ENCODE results near the gene ERBB3. TPM values are rescaled to one million over a fixed set of nuclear protein-coding genes. Genes with fewer than 3 reads are reported as not detected.

Gene ERBB3
- total RNA-seq, 4 donors from 2014 or later: 0.77 to 29.0 (median 6.5) TPM

DNA sequence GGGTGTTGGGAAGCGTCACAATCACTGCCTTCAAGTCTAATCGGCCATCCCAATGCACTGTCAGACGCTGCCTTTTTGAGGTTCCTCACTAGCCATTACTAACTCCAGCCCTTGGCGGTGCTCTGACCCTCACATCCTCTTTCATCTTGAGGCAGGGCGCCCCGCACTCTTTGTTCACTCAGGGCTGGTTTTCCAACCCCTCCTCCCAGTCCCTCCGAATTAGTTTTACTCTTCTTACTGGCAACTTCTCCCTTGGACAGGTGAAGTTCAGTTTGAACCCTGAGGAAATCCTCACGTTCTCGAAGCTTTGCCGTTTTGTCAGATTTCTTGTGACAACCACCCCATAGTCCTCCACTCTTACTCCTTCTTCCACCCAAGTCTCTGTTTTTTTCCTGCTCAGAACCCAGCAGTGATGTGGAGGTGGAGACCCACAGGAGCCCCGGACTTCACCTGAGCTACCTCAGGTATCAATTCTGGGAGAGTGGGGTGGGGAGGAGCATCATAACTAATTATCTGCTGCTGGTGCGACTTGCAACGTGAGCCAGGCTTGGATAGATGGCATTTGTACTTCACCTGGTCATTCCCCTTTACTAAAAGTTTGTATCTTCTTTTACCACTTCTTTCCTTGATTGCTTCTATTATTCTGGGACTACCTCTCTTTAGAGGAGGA lies 38.9 kb downstream of the ERBB3 start:
- Histone ChIP-seq H3K4me1 (peaks cover 5 to 14% of the 10 kb centered on the region in 2 donors), H3K36me3 (no peaks in the 10 kb centered on the region), H3K9me3 (no peaks in the 10 kb centered on the region), H3K27me3 (no peaks in the 10 kb centered on the region), H3K27ac (peak overlapping the region; percentile 98), H3K4me3 (peak overlapping the region; percentile 89 to 91)
- intact Hi-C loops (cut with DNase I; ENCODE audit: low total_unique reads): loop anchor here (5.0 kb wide), 1 partner anchor 103 kb away; the partner anchor contains the start of genes NABP2 and RNF41
- DNase-seq: no peak
- TF ChIP-seq, protein P1, sequence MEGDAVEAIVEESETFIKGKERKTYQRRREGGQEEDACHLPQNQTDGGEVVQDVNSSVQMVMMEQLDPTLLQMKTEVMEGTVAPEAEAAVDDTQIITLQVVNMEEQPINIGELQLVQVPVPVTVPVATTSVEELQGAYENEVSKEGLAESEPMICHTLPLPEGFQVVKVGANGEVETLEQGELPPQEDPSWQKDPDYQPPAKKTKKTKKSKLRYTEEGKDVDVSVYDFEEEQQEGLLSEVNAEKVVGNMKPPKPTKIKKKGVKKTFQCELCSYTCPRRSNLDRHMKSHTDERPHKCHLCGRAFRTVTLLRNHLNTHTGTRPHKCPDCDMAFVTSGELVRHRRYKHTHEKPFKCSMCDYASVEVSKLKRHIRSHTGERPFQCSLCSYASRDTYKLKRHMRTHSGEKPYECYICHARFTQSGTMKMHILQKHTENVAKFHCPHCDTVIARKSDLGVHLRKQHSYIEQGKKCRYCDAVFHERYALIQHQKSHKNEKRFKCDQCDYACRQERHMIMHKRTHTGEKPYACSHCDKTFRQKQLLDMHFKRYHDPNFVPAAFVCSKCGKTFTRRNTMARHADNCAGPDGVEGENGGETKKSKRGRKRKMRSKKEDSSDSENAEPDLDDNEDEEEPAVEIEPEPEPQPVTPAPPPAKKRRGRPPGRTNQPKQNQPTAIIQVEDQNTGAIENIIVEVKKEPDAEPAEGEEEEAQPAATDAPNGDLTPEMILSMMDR (IDR thresholded peaks at IDR 0.05): no peak
- TF ChIP-seq POLR2A (IDR thresholded peaks at IDR 0.05): no peak

DNA sequence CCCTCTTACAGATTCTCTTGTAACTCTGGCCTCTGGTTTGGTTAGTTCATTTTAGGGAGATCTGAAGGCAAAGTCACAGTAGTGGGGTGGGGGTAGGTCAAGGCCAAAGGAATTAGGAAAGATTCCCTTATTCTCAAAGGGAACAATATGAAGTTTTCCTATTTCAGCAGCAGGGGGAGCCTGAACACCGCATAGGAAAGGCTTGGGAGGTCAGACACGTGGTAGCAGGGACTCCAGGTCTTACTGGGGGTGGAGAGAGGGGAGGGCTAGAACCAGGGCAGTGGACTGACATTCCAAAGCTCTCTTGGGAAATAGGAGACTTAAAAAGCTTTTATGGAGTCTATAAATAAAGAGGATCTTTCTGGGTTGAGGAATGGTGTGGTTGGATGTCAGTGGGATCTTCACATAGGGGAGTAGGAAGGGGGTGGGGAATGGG lies 39.4 kb downstream of the ERBB3 start:
- peak overlapping the region; percentile 98 for H3K27ac ChIP-seq
- H3K9me3 ChIP-seq: no peaks in the 10 kb centered on the region
- peaks cover 5 to 14% of the 10 kb centered on the region in 2 donors for H3K4me1 ChIP-seq
- intact Hi-C loops (cut with DNase I; ENCODE audit: low total_unique reads): loop anchor here (5.0 kb wide), 1 partner anchor 103 kb away; the partner anchor contains the start of genes NABP2 and RNF41
- TF ChIP-seq, protein P1 (IDR thresholded peaks at IDR 0.05): peak; percentile 72 to 94 (median 88)
- no peak for TF ChIP-seq POLR2A (IDR thresholded peaks at IDR 0.05)
- H3K36me3 ChIP-seq: no peaks in the 10 kb centered on the region
- DNase-seq: peak; percentile 79 to 85
- peak overlapping the region in 1 of 2 donors; percentile 91 for H3K4me3 ChIP-seq
- no peaks in the 10 kb centered on the region for H3K27me3 ChIP-seq

DNA sequence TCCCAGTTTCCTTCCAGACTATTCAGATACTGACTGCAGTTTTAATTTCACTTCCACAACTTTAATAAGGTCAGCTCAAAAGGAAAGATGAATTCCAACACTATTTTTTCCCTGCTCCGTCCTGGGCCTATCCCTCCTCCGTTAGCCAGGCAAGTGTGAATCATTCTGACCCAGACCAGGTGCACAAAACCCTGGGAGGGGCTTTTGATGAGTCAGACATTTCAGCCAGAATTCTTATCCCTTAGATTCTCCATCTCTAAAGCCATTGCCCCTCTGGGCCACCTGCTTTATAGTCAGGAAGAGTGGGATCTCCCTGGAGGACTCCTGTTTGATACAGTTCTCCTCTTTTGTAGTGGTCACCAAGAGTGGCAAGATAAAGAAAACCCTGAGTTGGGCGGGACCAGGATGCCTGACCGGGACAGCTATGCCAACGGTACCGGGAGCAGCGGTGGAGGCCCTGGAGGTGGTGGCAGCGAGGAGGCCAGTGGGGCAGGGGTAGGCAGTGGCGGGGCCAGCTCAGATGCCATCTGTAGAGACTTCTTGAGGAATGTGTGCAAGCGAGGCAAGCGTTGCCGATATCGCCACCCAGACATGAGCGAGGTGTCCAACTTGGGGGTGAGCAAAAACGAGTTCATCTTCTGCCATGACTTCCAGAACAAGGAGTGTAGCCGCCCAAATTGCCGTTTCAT lies 40.3 kb downstream of the ERBB3 start:
- TF ChIP-seq, protein P1 (IDR thresholded peaks at IDR 0.05): no peak
- no peak for TF ChIP-seq POLR2A (IDR thresholded peaks at IDR 0.05)
- no peak for DNase-seq
- Histone ChIP-seq H3K4me3 (no peak overlapping the region), H3K9me3 (no peaks in the 10 kb centered on the region), H3K27ac (peak overlapping the region; percentile 98), H3K27me3 (no peaks in the 10 kb centered on the region), H3K36me3 (no peaks in the 10 kb centered on the region), H3K4me1 (peaks cover 5 to 14% of the 10 kb centered on the region in 2 donors)
- intact Hi-C loops (cut with DNase I; ENCODE audit: low total_unique reads): no loop called here

DNA sequence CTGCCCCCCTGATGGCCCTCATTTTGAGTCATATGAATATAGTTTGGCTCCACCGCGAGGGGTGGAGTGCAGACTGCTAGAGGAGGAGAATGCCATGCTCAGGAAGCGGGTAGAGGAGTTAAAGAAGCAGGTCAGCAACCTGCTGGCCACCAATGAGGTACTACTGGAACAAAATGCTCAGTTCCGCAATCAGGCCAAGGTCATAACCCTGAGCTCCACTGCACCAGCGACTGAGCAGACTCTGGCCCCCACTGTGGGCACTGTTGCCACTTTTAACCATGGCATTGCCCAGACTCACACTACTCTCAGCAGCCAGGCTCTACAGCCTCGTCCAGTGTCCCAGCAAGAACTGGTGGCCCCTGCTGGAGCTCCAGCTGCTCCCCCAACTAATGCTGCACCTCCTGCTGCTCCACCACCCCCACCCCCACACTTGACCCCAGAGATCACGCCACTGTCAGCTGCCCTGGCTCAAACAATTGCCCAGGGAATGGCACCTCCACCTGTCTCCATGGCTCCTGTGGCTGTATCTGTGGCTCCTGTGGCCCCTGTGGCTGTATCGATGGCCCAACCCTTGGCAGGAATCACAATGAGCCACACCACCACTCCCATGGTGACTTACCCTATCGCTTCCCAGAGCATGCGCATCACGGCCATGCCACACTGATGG lies 41.4 kb downstream of the ERBB3 start:
- H3K27ac ChIP-seq: peak overlapping the region in 1 of 2 donors; percentile 98
- no peak overlapping the region for H3K4me3 ChIP-seq
- no peak for TF ChIP-seq POLR2A (IDR thresholded peaks at IDR 0.05)
- TF ChIP-seq, protein P1 (IDR thresholded peaks at IDR 0.05): no peak
- H3K9me3 ChIP-seq: no peaks in the 10 kb centered on the region
- peaks cover 5 to 20% of the 10 kb centered on the region in 2 donors for H3K4me1 ChIP-seq
- no peaks in the 10 kb centered on the region for H3K36me3 ChIP-seq
- intact Hi-C loops (cut with DNase I; ENCODE audit: low total_unique reads): no loop called here
- no peak for DNase-seq
- no peaks in the 10 kb centered on the region for H3K27me3 ChIP-seq
